HEK293T (cell line): ENCODE measurements around the gene CFAP299.

Experiments used
- CTCF ChIA-PET: fragments of 350-600 bp; formaldehyde crosslinking; extraction: SDS; loops from one replicate; lab custom pipeline; 2021; ENCODE audit warnings: antibody characterized with exemption, inconsistent platforms; lab: Yijun Ruan, JAX
- POLR2A ChIA-PET: fragments of 350-600 bp; formaldehyde crosslinking; extraction: SDS; loops from one replicate; lab custom pipeline; 2020; ENCODE audit warnings: antibody characterized with exemption, inconsistent platforms; lab: Yijun Ruan, JAX
- DNase-seq: peaks from one replicate; pipeline ENCODE4 v3.0.0; 2012; ENCODE audit warnings: mixed read lengths; ENCODE audit errors: extremely low spot score
- ARNT ChIP-seq: fragments of 450-650 bp; IDR thresholded peaks from 2 replicates; pipeline ENCODE4 v1.6.1; 2017; ENCODE audit warnings: mild to moderate bottlenecking
- BHLHE40 ChIP-seq: fragments of 450-650 bp; IDR thresholded peaks from 2 replicates; pipeline ENCODE4 v1.6.1; 2016; ENCODE audit warnings: mild to moderate bottlenecking, moderate library complexity, borderline replicate concordance
- CTBP1 ChIP-seq: fragments of 450-650 bp; IDR thresholded peaks from 2 replicates; pipeline ENCODE4 v1.6.1; 2016; ENCODE audit warnings: borderline replicate concordance
- ELF4 ChIP-seq: fragments of 450-650 bp; IDR thresholded peaks from 2 replicates; pipeline ENCODE4 v1.6.1; 2017; ENCODE audit warnings: antibody characterized with exemption
- FOXA1 ChIP-seq: fragments of 450-650 bp; IDR thresholded peaks from 2 replicates; pipeline ENCODE4 v1.6.1; 2016; ENCODE audit warnings: mild to moderate bottlenecking
- FOXK2 ChIP-seq: fragments of 450-650 bp; IDR thresholded peaks from 2 replicates; pipeline ENCODE4 v1.6.1; 2016; ENCODE audit warnings: mild to moderate bottlenecking
- FOXM1 ChIP-seq: fragments of 450-650 bp; IDR thresholded peaks from 2 replicates; pipeline ENCODE4 v1.6.1; 2017; ENCODE audit warnings: mild to moderate bottlenecking, borderline replicate concordance
- HDGF ChIP-seq: fragments of 450-650 bp; IDR thresholded peaks from 2 replicates; pipeline ENCODE4 v1.6.1; 2017; ENCODE audit warnings: antibody characterized with exemption, borderline replicate concordance
- L3MBTL2 ChIP-seq: fragments of 450-650 bp; conservative IDR thresholded peaks from 2 replicates; pipeline ENCODE4 v1.6.1; 2016; ENCODE audit warnings: mild to moderate bottlenecking
- LEF1 ChIP-seq: fragments of 450-650 bp; IDR thresholded peaks from 2 replicates; pipeline ENCODE4 v1.6.1; 2017; ENCODE audit warnings: mild to moderate bottlenecking, borderline replicate concordance
- NFRKB ChIP-seq: fragments of 450-650 bp; IDR thresholded peaks from 2 replicates; pipeline ENCODE4 v1.6.1; 2016; ENCODE audit warnings: mild to moderate bottlenecking, moderate library complexity
- SP1 ChIP-seq: fragments of 450-650 bp; IDR thresholded peaks from 2 replicates; pipeline ENCODE4 v1.6.1; 2017
- SUZ12 ChIP-seq: fragments of 450-650 bp; IDR thresholded peaks from 2 replicates; pipeline ENCODE4 v1.6.1; 2016; ENCODE audit warnings: mild to moderate bottlenecking
- TARDBP ChIP-seq: fragments of 450-650 bp; IDR thresholded peaks from 2 replicates; pipeline ENCODE4 v1.6.1; 2016
- ZNF384 ChIP-seq: fragments of 450-650 bp; IDR thresholded peaks from 2 replicates; pipeline ENCODE4 v1.6.1; 2016
- TF ChIP-seq, protein P1 (sequence below): fragments of 450-650 bp; IDR thresholded peaks from 2 replicates; pipeline ENCODE4 v1.6.1; 2016

Gene CFAP299

GRCh38 chr4:80371046-80371445 is 35.5 kb downstream of the CFAP299 start:
- POLR2A ChIA-PET: no interaction called here
- CTCF ChIA-PET: no interaction called here
- DNase-seq: no peak
- no peak for TF ChIP-seq ARNT

DNA sequence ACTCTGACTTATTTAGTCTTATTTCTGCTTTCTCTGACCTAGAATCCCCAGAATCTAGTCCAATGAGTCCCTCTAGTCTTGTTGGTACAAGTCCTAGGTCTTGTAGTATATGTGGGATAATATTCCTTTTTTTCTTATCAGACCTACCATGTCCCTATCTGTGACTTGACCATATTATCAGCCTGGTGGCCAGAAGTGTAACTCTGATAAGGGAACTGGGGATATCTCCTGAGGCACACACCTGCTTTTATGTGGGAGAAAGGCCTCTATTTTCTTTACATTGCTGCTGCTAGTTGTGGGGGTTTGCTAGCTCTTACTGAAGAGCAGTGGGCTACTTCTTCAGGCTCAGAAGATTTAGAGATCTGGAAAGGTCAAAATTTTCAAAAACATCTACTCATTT is 38.6 kb downstream of the CFAP299 start:
- ChIA-PET CTCF (interaction anchor here (0.6 kb wide), 1 partner anchor 411 kb away, joined by 5 read pairs; no protein-coding TSS in a partner anchor), POLR2A (no interaction called here)
- DNase-seq: no peak
- TF ChIP-seq ZNF384 (no peak), TARDBP (no peak), LEF1 (no peak), BHLHE40 (no peak), CTBP1 (no peak), FOXA1 (no peak), L3MBTL2 (no peak), FOXM1 (no peak), FOXK2 (no peak), ELF4 (no peak), ARNT (no peak), SP1 (no peak), HDGF (no peak), NFRKB (no peak)
- TF ChIP-seq, protein P1, sequence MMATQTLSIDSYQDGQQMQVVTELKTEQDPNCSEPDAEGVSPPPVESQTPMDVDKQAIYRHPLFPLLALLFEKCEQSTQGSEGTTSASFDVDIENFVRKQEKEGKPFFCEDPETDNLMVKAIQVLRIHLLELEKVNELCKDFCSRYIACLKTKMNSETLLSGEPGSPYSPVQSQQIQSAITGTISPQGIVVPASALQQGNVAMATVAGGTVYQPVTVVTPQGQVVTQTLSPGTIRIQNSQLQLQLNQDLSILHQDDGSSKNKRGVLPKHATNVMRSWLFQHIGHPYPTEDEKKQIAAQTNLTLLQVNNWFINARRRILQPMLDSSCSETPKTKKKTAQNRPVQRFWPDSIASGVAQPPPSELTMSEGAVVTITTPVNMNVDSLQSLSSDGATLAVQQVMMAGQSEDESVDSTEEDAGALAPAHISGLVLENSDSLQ: no peak

DNA sequence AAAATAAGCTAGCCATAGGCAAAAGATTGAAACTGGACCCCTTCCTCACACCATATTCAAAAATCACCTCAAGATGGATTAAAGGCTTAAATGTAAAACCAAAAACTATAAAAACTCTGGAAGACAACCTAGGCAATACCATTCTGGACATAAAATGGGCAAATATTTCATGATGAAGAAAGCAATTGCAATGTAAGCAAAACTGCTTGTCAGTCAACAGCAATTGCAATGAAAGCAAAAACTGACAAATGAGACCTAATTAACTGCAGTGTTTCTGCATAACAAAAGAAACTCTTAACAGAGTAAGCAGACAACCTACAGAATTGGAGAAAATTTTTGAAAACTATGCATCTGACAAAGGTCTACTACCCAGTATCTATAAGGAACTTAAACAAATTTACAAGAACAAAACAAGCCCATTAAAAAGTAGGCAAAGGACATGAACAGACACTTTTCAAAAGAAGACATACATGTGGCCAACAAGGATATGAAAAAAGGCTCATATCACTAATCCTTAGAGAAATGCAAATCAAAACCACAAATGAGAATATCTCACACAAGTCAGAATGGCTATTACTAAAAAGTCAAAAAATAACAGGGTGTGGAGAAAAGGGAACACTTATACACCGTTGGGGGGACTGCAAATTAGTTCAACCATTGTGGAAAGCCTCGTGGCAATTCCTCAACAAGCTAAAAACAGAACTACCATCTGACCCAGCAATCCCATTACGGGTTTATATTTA is 46.7 kb downstream of the CFAP299 start:
- POLR2A ChIA-PET: no interaction called here
- no peak for DNase-seq
- CTCF ChIA-PET: no interaction called here
- TF ChIP-seq TARDBP (no peak), ZNF384 (no peak), FOXM1 (no peak), L3MBTL2 (no peak), LEF1 (no peak), SP1 (no peak), CTBP1 (no peak), BHLHE40 (no peak), FOXK2 (no peak)
- TF ChIP-seq, protein P1: no peak

DNA sequence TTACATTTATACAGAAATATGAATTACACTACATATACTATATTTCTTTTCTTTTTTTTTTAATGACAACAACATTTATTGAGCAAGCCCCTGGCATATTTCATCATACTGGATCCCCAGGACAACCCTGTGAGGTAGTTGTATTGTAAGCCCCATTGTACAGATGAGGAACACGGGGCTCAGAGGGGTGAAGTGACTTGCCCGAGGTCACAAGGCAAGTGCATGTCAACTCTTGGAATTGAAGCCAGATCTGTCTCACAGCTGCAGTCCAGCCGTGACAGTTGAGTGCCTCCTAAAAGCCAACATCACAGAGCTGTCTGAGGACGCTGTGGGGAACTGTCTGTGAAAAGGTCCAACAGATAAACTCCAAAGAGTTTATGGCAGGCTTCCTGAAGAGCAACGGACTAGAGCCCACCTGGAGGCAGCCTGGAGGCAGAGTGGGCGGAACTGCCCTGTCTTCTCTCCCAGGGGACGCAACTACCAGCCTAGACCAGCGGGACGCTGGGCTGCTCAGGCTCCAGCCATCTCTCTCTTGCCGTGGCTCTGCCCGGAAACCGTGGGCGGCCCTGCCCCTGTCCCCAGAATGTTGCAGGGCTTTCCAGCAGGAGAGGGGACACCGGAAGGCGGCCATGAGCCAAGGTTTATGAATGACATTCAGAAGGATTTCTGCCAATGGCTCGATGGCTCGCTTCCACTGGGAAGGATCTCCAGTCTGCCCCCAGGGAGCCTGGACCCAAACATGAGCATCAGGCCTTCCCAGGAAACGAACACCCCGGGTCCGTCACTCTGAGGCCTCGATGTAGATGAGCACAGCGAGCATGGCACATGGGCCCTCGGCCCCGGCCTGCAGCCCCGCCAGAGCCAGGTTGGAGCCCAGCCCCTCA is 50.1 kb downstream of the CFAP299 start:
- POLR2A ChIA-PET: no interaction called here
- CTCF ChIA-PET: no interaction called here
- no peak for DNase-seq
- TF ChIP-seq ELF4 (no peak), HDGF (no peak), LEF1 (no peak), SP1 (no peak), BHLHE40 (no peak), ZNF384 (no peak), TARDBP (no peak), FOXK2 (no peak), FOXA1 (no peak), CTBP1 (no peak), FOXM1 (no peak), ARNT (no peak), L3MBTL2 (no peak), NFRKB (no peak), SUZ12 (no peak)
- TF ChIP-seq, protein P1: no peak

DNA sequence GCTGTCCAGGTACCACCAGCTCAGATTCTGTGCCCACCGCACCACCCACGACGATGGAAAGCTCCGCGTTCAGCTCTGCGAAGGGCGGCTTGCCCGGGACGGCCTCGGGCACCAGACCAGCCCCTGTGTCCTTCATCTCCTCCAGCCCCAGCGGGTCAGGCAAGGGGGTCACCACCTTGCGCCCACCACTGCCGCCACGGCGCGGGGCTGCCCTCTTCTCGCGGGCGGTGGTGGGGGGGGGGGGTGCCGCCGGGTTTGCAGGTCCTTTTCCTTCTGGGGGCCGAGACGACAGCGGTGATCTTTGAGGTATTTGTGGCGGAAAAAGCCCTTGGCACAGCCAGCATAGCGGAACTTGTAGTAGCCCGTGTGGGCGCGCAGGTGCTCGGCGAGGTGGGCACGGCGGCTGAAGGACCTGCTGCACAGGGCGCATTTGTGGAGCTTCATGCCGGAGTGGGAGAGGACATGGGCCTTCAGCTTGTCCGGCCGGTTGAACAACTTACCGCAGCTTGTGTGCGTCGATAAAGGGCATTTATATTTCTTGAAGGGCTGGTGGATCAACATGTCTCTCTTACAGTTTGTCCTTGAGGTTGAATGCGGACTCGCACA is 50.9 kb downstream of the CFAP299 start:
- TF ChIP-seq FOXA1: no peak
- TF ChIP-seq FOXM1: no peak
- no peak for TF ChIP-seq ELF4
- no peak for TF ChIP-seq SUZ12
- TF ChIP-seq TARDBP: no peak
- no peak for TF ChIP-seq CTBP1
- TF ChIP-seq BHLHE40: no peak
- no peak for TF ChIP-seq ZNF384
- TF ChIP-seq ARNT: no peak
- TF ChIP-seq FOXK2: no peak
- no peak for TF ChIP-seq L3MBTL2
- TF ChIP-seq NFRKB: no peak
- POLR2A ChIA-PET: no interaction called here
- CTCF ChIA-PET: no interaction called here
- DNase-seq: no peak
